Tibial artery (tissue), 4 donors: Measurements from ENCODE around the gene COA5.

Experiments used
- DNase-seq, 2 donors: peaks; one replicate each; pipeline ENCODE4 v3.0.0-alpha.2; 2019
- H3K27ac ChIP-seq, 2 donors: fragments of 200-600 bp; sonication (generic) in 1 of 2; 1 replicate in 1 of 2; 2 replicates in 1 of 2; pipeline ENCODE4 v1.5.1; 2018 to 2019; ENCODE audit warnings: mild to moderate bottlenecking in 1 of 2
- H3K27me3 ChIP-seq, 2 donors: fragments of 200-600 bp; sonication (generic) in 1 of 2; one replicate each; pipeline versions ENCODE4 v1.5.1 to v1.6.0; 2016 to 2019
- H3K36me3 ChIP-seq, 3 donors: fragments of 200-600 bp; sonication (generic) in 2 of 3; one replicate each; pipeline ENCODE4 v1.5.1; 2016 to 2019; ENCODE audit warnings: mild to moderate bottlenecking in 2 of 3
- H3K4me1 ChIP-seq, 4 donors: fragments of 200-600 bp; sonication (generic) in 2 of 4; 1 replicate in 3 of 4; 2 replicates in 1 of 4; pipeline ENCODE4 v1.5.1; 2016 to 2019
- H3K4me3 ChIP-seq, 2 donors: fragments of 200-600 bp; sonication (generic) in 1 of 2; 1 replicate in 1 of 2; 2 replicates in 1 of 2; pipeline ENCODE4 v1.5.1; 2018 to 2019; ENCODE audit warnings: mild to moderate bottlenecking in 2 of 2
- H3K9me3 ChIP-seq, 3 donors: fragments of 200-600 bp; sonication (generic) in 1 of 3; one replicate each; pipeline ENCODE4 v1.5.1; 2016 to 2019
- intact Hi-C: fragments of 100-400 bp; cut with DNase I; formaldehyde crosslinking; loops from one replicate; pipeline ENCODE4 v1.15.0; 2023; ENCODE audit warnings: low total_unique reads
- TF ChIP-seq, protein P1 (sequence below), 2 experiments: fragments of 200-600 bp in 1 of 2; fragments of 450-650 bp in 1 of 2; IDR thresholded peaks; one replicate each; pipeline ENCODE4 v1.5.1; 2017 to 2019; ENCODE audit warnings: antibody characterized with exemption in 2 of 2, mild to moderate bottlenecking in 1 of 2, moderate library complexity in 1 of 2

COA5 gene

DNA sequence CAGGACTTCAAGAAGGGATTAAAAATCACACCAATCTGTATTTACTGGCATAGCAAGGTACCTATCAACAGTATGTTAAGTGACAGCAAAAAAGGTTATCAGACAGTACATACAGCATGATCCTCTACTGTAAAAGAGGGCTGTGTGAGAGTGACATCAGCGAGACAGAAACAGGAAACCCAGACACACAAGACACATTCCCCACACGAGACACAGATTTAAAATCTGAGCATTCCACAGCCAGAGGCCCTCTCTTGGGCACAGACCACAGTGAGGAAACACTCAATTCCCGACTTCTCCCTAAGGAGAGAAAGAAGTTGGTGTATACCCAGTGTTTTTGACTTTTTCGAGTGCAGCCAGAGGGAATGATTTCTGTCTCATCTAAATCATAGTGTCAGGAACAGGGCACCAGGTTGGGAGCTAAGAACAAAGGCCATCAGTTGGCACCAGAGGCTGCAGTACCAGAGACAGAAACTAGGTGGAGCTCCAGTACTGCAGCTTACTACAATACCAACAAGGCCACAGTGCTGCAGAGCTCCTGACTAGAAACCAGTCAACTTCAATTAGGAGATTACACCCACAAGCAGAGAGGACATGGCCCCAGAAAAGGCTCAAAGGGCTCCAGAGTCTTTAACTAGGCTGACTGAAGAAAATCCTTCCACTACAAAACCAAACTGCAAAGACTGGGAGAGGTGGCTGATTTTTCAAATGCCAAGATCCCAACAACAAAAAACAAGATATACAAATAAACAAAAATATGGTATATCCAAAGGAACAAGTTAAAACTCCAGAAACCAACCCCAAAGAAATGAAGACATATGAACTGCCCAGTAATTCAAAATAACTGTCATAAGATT is 41.1 kb upstream of the COA5 start:
- Histone ChIP-seq H3K4me3 (no peak overlapping the region), H3K9me3 (no peaks in the 10 kb centered on the region), H3K27ac (no peak overlapping the region), H3K36me3 (peaks cover 0 to 13% (median 8%) of the 10 kb centered on the region in 3 donors), H3K4me1 (no peaks in the 10 kb centered on the region), H3K27me3 (no peaks in the 10 kb centered on the region)
- peak; percentile 80 to 90 for DNase-seq
- intact Hi-C loops: loop anchor here (2.0 kb wide), 1 partner anchor 187 kb away; no protein-coding TSS in a partner anchor
- TF ChIP-seq, protein P1, sequence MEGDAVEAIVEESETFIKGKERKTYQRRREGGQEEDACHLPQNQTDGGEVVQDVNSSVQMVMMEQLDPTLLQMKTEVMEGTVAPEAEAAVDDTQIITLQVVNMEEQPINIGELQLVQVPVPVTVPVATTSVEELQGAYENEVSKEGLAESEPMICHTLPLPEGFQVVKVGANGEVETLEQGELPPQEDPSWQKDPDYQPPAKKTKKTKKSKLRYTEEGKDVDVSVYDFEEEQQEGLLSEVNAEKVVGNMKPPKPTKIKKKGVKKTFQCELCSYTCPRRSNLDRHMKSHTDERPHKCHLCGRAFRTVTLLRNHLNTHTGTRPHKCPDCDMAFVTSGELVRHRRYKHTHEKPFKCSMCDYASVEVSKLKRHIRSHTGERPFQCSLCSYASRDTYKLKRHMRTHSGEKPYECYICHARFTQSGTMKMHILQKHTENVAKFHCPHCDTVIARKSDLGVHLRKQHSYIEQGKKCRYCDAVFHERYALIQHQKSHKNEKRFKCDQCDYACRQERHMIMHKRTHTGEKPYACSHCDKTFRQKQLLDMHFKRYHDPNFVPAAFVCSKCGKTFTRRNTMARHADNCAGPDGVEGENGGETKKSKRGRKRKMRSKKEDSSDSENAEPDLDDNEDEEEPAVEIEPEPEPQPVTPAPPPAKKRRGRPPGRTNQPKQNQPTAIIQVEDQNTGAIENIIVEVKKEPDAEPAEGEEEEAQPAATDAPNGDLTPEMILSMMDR (IDR thresholded peaks at IDR 0.05): peak; percentile 96 to 99

- intact Hi-C loops: loop anchor here (2.0 kb wide), 1 partner anchor 188 kb away; no protein-coding TSS in a partner anchor
Observed at GRCh38 chr2:98648451-98648850, 40.1 kb upstream of the COA5 start.

DNA sequence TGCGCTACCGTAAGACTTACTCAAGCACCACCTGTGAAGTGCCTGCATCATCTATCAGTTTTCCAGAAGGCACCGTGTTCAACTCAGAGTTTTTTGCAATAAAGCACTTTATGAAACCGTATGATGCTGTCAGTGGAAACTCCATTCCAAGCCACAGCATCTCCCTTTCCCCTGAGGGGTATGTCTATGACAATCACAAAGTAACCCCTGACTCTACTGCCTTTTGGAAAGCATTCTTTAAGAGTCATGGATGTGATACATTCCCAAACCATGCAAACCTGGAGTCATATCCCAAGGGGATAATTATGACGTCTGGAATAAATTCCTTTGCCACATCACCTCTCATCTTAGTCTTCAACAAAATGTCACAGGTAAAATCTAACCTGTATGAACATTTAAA is 39.3 kb upstream of the COA5 start:
- DNase-seq: no peak
- Histone ChIP-seq H3K9me3 (no peaks in the 10 kb centered on the region), H3K36me3 (peaks cover 0 to 21% (median 16%) of the 10 kb centered on the region in 3 donors), H3K4me3 (no peak overlapping the region), H3K4me1 (no peaks in the 10 kb centered on the region), H3K27ac (no peak overlapping the region), H3K27me3 (no peaks in the 10 kb centered on the region)
- intact Hi-C loops: loop anchor here (2.0 kb wide), 1 partner anchor 189 kb away; no protein-coding TSS in a partner anchor
- TF ChIP-seq, protein P1 (IDR thresholded peaks at IDR 0.05): no peak

More at GRCh38 chr2:98648451-98648850, 40.1 kb upstream of the COA5 start:
- no peak overlapping the region for H3K27ac ChIP-seq
- no peak for DNase-seq
- TF ChIP-seq, protein P1 (IDR thresholded peaks at IDR 0.05): no peak
- H3K36me3 ChIP-seq: peaks cover 0 to 14% (median 13%) of the 10 kb centered on the region in 3 donors
- H3K4me1 ChIP-seq: no peaks in the 10 kb centered on the region
- no peaks in the 10 kb centered on the region for H3K9me3 ChIP-seq
- no peaks in the 10 kb centered on the region for H3K27me3 ChIP-seq
- no peak overlapping the region for H3K4me3 ChIP-seq

GRCh38 chr2:98643496-98644100 is 35.3 kb upstream of the COA5 start:
- Histone ChIP-seq H3K36me3 (peaks cover 7 to 30% (median 20%) of the 10 kb centered on the region in 3 donors), H3K27me3 (no peaks in the 10 kb centered on the region), H3K4me1 (no peaks in the 10 kb centered on the region), H3K4me3 (no peak overlapping the region), H3K9me3 (no peaks in the 10 kb centered on the region), H3K27ac (no peak overlapping the region)
- intact Hi-C loops: no loop called here
- TF ChIP-seq, protein P1 (IDR thresholded peaks at IDR 0.05): no peak
- DNase-seq: no peak

DNA sequence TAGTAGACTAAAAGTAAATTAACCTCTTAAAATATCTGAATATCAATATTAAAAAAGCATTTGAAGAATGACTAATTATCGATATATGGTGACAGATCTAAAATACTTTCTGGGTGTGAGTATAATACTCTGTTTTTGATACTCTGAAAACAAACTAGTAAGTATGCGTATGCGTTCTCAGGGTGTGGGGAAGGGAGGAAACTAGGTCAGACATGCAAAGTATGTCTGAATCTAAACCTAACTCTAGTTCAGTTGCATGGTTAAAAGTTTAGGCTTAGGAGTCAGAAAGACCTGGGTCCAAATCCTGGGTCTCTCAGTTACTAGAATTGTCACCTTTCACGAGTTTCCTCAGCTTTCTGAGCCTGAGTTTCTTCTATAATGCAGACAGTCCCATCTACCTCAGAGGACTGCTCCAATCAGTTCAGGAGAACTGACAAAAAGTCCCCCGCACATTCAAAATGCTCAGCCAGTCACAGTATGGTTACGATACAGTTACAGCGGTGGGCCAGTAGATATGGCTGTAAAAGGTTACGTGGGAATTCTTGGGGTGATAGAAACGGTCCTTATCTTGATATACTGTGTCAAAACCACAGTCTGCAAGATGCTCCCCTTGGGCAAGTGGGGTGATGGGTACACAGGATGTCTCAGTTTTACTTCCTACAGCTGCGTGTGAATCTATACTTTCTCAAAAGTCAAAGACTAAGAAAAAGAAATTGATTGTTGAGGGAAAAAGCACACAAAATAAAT is 29.3 kb upstream of the COA5 start:
- H3K9me3 ChIP-seq: no peaks in the 10 kb centered on the region
- DNase-seq: no peak
- H3K27ac ChIP-seq: no peak overlapping the region
- no peaks in the 10 kb centered on the region for H3K27me3 ChIP-seq
- H3K36me3 ChIP-seq: peaks cover 38 to 55% (median 39%) of the 10 kb centered on the region in 3 donors
- H3K4me1 ChIP-seq: no peaks in the 10 kb centered on the region
- no peak overlapping the region for H3K4me3 ChIP-seq
- TF ChIP-seq, protein P1 (IDR thresholded peaks at IDR 0.05): no peak
- intact Hi-C loops: no loop called here
